Aortic smooth muscle cell (primary cell): ENCODE measurements around the gene SNRPD1. TPM values are rescaled to one million over a fixed set of nuclear protein-coding genes. Genes with fewer than 3 reads are reported as not detected.

Source experiments
- total RNA-seq: library from RNA; depleted of rRNA; stranded (reverse); fragments of >200 nt; gene quantifications from 2 replicates; pipeline ENCODE4 v1.2.3, GENCODE V29; 2014

The SNRPD1 gene
- total RNA-seq = 30.7 and 36.9 TPM in 2 replicates

DNA sequence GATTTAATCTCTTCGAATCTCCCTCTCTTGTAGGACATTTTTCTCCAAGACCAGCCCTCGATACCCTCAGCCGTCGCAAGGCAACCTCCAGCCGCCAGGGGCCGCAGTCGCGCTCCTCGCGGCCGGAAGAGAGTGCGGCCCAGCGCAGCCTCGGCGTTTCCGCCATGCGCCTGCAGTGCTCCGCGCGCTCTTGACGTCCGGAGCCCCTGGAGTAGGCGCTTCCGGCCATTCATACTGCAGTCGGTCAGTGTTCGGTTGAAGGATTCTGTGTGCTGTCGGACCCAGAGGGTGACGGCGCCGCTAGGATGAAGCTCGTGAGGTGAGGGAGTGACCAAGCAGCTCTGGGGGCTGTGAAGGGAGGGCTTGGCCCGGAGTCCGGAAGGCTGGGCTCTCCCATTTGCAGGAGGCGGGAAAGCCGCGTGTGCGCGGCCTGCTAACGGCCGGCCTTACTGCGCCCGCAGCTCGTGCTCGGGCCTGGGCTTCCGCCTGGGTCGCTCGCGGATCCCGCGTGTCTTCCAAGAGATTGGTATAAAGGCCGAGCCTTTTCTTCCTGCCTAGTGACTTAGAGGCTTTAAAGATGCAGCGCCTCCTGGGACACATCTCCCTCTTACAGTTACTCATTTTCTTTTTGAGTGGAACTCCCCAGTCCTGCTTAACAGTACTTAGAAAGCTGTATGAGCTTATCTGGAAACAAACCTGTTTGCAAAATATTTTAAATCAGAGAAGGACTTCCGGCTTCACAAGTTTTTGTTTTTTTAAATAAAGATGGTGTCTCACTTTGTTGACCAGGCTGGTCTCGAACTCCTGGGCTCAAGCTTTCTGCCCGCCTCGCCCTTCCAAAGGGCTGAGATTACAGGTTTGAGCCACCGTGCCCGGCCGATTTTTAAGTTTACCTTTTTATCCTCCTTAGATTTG, at the start of gene SNRPD1:
Gene SNRPD1, plus strand, starts transcription at position 190 of the 915 bp plus-strand sequence. Its CDS starts 116 bp downstream, at position 306.

DNA sequence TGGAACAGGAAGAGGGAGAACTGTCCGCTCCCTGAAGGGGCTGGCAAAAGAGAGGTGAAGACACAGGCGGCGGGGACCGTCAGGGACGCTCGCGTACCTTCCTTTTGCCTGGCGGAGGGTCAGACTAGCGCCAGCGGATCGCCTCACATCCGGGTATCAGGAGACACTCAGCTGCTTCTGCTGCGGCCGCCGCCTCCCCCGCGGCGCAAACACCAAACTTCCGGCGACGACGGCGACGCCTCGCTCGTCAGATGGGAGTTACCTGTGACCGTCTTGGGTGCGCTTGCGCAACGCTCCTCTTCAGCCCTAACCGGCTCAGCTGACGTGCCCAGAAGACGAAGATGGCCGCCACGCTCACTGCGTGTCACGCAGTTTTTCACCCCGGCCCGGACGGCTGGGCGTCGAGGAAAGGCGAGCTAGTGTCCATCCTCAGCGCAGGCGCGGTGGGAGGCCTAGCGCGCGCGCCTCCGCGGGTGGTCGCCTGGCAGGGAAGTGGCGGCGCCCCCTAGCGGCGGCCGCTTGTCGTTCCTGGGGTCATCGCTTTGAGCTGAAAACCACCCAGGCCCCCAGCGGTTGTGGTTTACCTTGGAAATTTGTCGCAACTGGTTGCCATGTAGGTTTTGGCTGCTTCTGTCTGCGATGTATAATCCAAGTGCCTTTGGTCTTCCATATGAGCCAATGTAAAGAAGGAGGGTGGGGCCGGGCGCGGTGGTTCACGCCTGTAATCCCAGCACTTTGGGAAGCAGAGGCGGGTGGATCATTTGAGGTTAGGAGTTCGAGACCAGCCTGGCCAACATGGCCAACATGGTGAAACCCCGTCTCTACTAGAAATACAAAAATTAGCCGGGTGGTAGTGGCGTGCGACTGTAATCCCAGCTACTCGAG, 11.3 kb upstream of the SNRPD1 start, which contains the start of gene ESCO1:
Gene ESCO1, minus strand, starts transcription at position 179 of the 885 bp plus-strand sequence. CDS start 25,861 bp downstream, outside the sequence.

Other genes with a start within 250 kb of the SNRPD1 start
- gene ESCO1, start 11.6 kb upstream of the SNRPD1 start, total RNA-seq = 10.7 and 12.6 TPM in 2 replicates
- gene ABHD3, start 92.5 kb downstream of the SNRPD1 start, total RNA-seq = 4.3 and 4.9 TPM in 2 replicates
- 48.4 and 57.1 TPM in 2 replicates for gene MIB1, start 128.5 kb downstream of the SNRPD1 start, total RNA-seq